Vagina (tissue), 2 donors: Measurements from ENCODE around the gene KNDC1.

Experiments used
- POLR2A ChIP-seq, 2 donors: fragments of 450-650 bp; IDR thresholded peaks; one replicate each; pipeline ENCODE4 v1.6.1; 2017; ENCODE audit warnings: antibody characterized with exemption in 2 of 2, mild to moderate bottlenecking in 2 of 2, moderate library complexity in 2 of 2
- TF ChIP-seq, protein P1 (sequence below), 3 experiments: fragments of 450-650 bp in 2 of 3; fragments of 200-600 bp in 1 of 3; sonication (generic) in 1 of 3; IDR thresholded peaks; one replicate each; pipeline ENCODE4 v1.5.1; 2017 to 2019; ENCODE audit warnings: antibody characterized with exemption in 3 of 3, mild to moderate bottlenecking in 2 of 3, moderate library complexity in 2 of 3

- TF ChIP-seq, protein P1, sequence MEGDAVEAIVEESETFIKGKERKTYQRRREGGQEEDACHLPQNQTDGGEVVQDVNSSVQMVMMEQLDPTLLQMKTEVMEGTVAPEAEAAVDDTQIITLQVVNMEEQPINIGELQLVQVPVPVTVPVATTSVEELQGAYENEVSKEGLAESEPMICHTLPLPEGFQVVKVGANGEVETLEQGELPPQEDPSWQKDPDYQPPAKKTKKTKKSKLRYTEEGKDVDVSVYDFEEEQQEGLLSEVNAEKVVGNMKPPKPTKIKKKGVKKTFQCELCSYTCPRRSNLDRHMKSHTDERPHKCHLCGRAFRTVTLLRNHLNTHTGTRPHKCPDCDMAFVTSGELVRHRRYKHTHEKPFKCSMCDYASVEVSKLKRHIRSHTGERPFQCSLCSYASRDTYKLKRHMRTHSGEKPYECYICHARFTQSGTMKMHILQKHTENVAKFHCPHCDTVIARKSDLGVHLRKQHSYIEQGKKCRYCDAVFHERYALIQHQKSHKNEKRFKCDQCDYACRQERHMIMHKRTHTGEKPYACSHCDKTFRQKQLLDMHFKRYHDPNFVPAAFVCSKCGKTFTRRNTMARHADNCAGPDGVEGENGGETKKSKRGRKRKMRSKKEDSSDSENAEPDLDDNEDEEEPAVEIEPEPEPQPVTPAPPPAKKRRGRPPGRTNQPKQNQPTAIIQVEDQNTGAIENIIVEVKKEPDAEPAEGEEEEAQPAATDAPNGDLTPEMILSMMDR (IDR thresholded peaks at IDR 0.05): no peak
- TF ChIP-seq POLR2A (IDR thresholded peaks at IDR 0.05): no peak
Measured at GRCh38 chr10:133227256-133227655, 67.2 kb downstream of the KNDC1 start.
